ENCODE results near the gene IL11. TPM values are rescaled to one million over a fixed set of nuclear protein-coding genes. Genes with fewer than 3 reads are reported as not detected.
A peak's percentile ranks its signal among the peaks of the same experiment; 100 is the strongest.

The IL11 gene
- total and polyA plus RNA-seq, 2 of the 13 experiments (the other 11 are each of a cell fraction or from before 2014, with no cell fraction given), result 2.5 to 2.9 TPM

DNA sequence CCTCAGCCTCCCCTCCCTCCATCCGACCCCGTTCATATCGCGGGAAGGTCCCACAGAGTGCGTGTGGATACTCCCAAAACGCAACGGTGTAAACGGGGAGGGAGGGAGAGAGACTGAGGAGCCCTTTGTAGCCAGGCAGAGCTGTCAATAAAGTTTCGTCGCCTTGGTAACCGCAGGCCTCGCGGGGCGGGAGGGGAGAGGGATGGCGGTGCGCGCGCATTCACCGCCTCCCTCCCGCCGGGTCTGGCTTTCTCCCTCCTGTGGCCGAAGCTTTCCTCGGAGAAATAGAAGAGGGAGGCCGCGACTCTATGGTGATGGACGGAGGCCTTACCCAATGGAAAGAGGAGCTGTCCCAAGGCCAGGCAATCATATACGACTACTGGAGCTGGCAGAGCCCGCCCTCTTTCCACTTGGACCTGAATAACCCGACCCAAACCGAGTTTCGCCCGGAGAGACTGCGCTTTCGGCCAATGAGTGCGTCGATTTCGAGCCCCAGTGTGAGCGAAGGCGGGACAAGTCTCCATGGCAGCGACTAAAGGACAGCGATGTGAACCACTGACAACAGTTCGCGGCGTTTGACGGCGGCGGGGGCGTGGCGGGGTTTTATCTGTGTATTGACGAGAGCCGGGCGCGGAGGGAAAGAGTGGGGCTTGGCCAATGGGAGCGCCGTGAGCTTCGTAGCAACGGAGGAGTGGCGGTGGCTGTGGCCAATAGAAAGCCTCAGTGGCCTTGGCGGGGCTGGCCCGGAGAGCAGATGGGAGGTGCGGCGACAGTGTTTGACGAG is 31.0 kb downstream of the IL11 start, which contains the start of gene KMT5C (continued):
- TF ChIP-seq ZNF574 (CRISPR knock-in tag; IDR thresholded peaks at IDR 0.05) (no peak), ZNF737 (CRISPR knock-in tag; IDR thresholded peaks at IDR 0.05; ENCODE audit: borderline replicate concordance) (no peak), MBD4 (IDR thresholded peaks at IDR 0.05; ENCODE audit: borderline replicate concordance, low read length) (no peak), ZSCAN9 (CRISPR knock-in tag; IDR thresholded peaks at IDR 0.05; ENCODE audit: borderline replicate concordance) (no peak), ZNF629 (CRISPR knock-in tag; conservative IDR thresholded peaks at IDR 0.05) (no peak), ZNF615 (CRISPR knock-in tag; IDR thresholded peaks at IDR 0.05; ENCODE audit: borderline replicate concordance) (no peak), MAX (IDR thresholded peaks at IDR 0.05) (peak; percentile 41; the same call in 1 of the 2 replicates), NPAS2 (CRISPR knock-in tag; IDR thresholded peaks at IDR 0.05; ENCODE audit: borderline replicate concordance) (no peak), PRMT3 (CRISPR knock-in tag; IDR thresholded peaks at IDR 0.05; ENCODE audit: borderline replicate concordance, low read depth) (no peak), ZNF576 (CRISPR knock-in tag; IDR thresholded peaks at IDR 0.05) (no peak), FOXK2 (IDR thresholded peaks at IDR 0.05) (no peak), ZNF30 (CRISPR knock-in tag; IDR thresholded peaks at IDR 0.05) (no peak), ZNF225 (CRISPR knock-in tag; IDR thresholded peaks at IDR 0.05) (no peak), ZNF570 (CRISPR knock-in tag; IDR thresholded peaks at IDR 0.05; ENCODE audit: borderline replicate concordance) (no peak), FOXJ3 (CRISPR knock-in tag; IDR thresholded peaks at IDR 0.05; ENCODE audit: borderline replicate concordance) (no peak), MXD4 (CRISPR knock-in tag; IDR thresholded peaks at IDR 0.05) (no peak; the same call in 1 of the 2 replicates), TBX2 (CRISPR knock-in tag; IDR thresholded peaks at IDR 0.05; ENCODE audit: borderline replicate concordance) (no peak), KDM1A (CRISPR knock-in tag; IDR thresholded peaks at IDR 0.05) (0 out of 2 replicates have a peak, but pooled peaks have one; percentile 4), RELA (CRISPR knock-in tag; IDR thresholded peaks at IDR 0.05) (no peak), ZNF501 (CRISPR knock-in tag; IDR thresholded peaks at IDR 0.05) (peak; percentile 6; the same call in 1 of the 2 replicates), ZNF577 (CRISPR knock-in tag; IDR thresholded peaks at IDR 0.05; ENCODE audit: borderline replicate concordance, low read depth) (no peak), SOX13 (IDR thresholded peaks at IDR 0.05) (no peak), SOX13 (CRISPR knock-in tag; conservative IDR thresholded peaks at IDR 0.05 in 1 of 2, IDR thresholded peaks at IDR 0.05 in 1 of 2) (no peak), AHR (CRISPR knock-in tag; IDR thresholded peaks at IDR 0.05) (no peak), ZNF331 (CRISPR knock-in tag; IDR thresholded peaks at IDR 0.05) (no peak)
- TF ChIP-seq, protein P1, sequence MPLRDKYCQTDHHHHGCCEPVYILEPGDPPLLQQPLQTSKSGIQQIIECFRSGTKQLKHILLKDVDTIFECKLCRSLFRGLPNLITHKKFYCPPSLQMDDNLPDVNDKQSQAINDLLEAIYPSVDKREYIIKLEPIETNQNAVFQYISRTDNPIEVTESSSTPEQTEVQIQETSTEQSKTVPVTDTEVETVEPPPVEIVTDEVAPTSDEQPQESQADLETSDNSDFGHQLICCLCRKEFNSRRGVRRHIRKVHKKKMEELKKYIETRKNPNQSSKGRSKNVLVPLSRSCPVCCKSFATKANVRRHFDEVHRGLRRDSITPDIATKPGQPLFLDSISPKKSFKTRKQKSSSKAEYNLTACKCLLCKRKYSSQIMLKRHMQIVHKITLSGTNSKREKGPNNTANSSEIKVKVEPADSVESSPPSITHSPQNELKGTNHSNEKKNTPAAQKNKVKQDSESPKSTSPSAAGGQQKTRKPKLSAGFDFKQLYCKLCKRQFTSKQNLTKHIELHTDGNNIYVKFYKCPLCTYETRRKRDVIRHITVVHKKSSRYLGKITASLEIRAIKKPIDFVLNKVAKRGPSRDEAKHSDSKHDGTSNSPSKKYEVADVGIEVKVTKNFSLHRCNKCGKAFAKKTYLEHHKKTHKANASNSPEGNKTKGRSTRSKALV (CRISPR knock-in tag; IDR thresholded peaks at IDR 0.05), result no peak
